GM21526 (cell line): ENCODE measurements around the gene CIDEA.

Source experiments
- ATAC-seq: cut with Tn5 transposase; IDR thresholded peaks from one replicate; pipeline ENCODE4 v1.9.1; 2021; ENCODE audit warnings: moderate library complexity; ENCODE audit not compliant: unreplicated experiment, low FRiP score

CIDEA gene

DNA sequence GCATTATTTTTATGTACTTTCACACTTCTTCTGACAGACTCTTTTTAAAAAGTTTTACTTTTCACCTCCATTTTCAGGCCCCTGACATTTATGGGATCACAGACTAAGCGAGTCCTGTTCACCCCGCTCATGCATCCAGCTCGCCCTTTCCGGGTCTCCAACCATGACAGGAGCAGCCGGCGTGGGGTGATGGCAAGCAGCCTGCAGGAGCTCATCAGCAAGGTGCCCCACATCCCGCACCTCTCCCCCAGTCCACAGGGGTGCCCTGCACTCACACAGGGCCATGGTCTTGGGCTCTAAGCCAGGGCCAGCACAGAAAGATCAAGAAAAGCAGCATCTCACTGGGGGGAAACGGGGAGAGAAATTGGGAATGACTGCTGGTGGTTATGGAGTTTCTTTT, 8.6 kb downstream of the CIDEA start:
- no peak for ATAC-seq

DNA sequence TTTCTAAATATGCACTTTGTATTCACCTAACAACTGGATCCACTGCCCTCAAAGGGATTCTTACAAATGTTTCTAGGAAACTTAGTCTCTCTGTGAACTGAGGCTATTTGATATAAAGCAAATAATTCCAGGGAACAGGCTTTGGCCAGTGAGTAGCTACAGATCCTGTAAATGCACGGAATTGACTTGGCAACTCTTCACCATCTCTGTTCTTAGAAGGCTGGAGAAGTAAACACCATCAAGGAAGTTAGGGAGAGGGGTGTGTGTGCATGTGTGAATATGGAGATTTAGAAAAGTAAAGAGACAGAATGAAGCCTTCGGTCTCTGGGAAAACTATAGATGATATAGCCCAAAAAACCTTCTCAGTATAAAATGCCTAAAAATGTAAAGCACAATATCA, 10.7 kb downstream of the CIDEA start:
- ATAC-seq = no peak

DNA sequence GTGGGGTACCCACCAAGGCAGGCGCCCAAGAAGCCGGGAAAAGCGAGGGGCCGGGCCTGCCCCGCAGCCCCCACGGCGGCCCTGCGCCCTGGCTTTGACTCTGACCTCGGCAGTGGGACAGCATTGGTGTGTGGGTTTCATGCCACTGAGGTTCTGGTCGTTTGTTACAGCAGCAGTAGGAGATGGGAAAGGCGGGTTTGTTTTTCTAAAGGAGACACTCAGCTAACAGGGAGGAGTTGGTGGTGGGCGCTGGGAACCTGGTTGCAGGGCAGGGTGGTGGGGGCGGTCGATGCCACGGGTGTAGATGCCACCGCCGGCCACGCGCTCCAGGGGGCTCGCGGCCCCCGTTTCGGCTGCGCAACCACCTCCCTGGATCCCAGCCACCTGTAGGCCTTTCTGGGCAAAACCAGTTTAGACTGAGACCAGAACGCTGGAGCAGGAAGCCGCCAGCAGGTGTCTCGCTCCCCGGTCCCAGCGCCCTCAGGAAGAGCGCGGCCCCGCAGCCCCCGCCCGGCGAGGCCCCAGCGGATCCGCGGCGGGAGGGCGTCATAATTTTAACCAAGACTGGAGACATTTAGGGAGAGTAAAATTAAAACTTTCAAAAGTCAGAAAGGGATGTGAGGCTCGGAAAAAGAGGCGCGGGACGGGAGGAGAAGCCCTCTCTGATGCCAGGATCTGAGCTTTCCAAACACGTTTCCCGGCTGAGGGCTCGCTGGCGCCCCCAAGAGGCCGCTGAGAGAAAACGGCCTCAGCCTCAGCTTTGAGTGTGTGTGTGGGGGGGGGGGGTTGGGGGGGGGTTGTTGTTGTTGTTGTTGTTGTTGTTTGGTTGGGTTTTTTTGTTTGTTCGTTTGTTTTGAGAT, 17.4 kb downstream of the CIDEA start:
- ATAC-seq = peak; percentile 71

DNA sequence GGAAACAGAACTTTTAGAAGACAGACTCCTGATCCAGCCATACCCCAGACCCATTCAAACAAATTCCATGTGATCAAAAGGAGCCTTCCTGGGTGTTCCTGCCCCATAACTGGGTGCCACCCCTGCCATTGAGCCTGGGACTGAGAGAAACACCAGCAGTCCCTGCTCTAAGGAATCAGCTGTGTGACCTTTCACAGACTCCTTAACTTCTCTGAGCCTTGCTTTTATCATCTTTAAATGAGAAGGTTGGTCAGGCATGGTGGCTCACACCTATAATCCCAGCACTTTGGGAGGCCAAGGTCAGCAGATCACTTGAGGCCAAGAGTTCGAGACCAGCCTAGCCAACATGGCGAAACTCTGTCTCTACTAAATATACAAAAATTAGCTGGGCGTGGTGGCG, 20.6 kb downstream of the CIDEA start:
- ATAC-seq = no peak

DNA sequence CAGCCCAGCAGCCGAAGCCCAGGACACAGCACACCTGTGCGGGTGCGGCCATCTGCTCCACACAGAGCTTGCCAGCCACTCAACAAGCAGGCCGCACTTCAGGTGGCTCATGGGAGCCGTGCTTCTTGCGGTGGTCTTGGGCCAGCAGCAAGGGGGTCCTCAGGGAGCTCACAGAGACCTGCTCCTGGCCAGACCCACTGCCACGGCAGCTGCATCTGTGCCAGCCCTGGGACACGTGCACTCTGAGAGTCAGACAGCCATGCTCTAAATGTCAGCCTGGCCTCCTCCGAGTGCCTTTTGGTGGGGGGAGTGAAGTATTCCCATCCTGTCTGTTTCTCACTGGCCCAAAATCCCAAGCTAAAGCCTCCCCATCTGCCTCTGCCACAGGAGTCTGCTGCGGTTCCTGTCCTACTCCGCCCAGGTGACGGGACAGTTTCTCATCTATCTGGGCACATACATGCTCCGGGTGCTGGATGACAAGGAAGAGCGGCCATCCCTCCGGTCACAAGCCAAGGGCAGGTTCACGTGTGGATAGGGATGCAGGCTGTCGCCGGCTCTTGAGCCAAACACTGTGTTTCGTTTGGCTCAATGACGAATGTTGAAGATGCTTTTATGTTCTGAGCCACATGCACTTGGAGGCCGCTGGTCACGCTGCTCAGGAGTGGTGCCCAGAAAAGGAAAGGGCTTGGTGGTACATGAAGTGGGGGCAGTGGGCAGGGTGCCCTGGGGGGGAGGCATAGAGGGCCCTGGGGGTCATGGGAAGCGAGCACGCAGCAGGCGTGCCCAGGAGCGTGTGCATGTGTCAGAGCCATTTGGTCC, 22.8 kb downstream of the CIDEA start:
- no peak for ATAC-seq

DNA sequence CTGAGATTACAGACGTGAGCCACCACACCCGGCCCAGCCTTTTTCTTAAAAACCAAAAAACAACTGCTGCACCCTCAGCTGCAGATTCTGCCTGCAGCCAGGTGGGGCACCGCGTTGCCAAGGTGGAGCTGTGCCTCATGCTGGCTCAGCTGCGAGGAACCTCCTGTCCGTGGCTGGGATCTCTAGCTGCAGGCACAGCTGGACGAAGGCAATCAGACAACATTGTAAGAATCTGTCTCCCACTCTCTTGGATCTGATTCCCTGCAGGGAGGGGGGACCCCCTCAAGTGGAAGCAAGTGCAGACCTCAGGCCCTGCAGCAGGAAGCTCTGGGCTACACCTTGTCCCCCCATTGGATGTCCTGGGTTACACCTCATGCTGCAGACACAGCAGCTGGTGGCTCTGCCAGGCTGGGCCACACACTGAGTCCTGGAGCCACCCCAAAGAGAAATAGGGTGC, 24.1 kb downstream of the CIDEA start:
- no peak for ATAC-seq

DNA sequence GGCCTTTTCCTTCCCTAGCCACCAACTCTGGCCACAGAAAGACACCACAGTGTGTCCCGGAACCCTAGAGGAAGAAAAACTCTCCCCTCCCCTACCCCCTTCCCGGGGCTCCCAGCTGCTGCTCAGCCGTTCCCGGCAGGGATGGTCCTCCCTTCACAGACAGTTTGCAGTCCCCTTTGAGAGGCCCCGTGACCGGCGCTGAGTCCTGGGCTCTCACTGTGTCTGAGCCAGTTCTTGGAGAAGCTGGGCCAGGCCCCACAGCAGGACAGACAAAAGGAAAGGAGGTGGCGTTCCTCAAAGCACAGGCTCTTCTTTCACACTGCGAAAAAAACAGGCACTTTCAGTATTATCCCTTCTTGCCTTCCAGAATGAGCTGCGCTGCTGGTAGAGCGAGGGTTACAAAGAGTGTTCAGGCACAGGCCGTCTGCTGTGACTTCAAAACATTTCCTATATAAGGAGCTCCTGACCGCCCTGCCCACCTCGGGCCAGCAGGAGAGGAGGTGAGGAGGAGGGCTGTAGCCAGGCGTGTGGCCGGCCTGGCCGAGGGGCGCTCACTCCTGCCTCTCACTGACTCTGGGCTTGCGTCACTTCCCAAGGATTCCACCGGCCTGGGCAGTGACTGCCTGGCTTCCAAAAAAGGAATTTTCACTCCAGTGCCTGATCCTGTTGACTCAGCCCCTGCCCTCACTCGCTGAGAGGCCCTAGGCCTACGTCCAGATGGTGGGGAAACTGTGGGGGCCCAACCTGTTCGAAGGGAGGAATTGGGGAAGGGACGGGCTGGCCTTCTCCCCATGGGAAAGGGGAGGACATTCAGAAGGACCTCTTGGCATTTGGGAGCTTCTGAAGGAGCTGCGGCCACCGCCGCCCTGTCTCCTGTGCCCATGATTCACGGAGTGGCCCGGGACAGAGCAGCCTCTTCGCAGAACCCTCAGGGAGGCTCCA, 24.9 kb downstream of the CIDEA start:
- no peak for ATAC-seq

DNA sequence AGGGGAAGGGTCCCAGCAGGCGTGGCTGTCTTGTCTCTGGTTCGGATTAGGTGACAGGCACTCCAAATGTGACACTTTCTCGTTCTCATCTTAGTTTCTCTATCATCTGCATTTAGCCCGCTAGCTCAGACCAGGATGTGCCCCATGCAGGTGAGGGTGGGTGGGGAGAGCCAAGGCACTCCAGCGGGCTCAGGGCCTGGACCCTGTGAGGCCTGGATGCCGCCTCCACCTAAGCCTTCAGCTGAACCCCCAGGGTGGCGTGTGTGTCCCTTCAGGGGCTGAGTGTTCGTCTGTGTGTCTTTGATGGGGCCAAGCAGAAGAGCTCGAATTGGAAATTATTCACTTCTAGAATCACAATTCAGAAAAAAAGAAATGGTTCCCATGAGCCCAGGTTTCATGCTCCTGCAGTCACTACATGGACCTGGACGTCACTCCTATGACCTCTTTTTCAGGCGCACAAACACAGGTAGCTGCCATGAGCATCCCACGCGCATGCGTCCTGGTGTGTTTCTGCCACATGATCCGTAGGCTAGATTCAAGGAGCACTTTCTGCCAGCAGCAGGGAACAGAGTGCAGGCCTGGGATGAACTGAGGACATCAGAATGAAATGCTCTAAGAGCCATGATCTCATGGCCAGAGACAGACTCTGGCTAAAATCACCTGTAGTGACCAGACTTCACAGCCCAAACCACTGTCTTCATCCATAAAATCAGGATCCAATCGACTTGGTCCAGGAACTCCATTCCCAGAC, 25.8 kb downstream of the CIDEA start:
- no peak for ATAC-seq

DNA sequence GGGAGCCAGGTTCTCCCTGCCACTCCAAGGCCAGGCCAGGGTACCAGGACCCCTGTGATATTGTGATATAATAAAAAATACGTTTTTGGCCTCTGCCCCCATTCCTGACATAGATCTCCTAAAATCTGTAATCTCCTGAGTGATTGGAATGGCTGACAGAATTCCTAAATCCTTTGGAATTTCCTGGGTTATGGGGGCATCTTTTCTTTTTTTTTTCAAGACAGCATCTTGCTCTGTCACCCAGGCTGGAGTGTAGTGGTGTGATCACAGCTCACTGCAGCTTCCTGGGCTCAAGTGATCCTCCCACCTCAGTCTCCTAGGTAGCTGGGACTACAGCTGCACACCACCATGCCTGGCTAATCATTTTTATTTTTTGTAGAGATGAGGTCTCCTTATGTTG, 27.7 kb downstream of the CIDEA start:
- no peak for ATAC-seq

DNA sequence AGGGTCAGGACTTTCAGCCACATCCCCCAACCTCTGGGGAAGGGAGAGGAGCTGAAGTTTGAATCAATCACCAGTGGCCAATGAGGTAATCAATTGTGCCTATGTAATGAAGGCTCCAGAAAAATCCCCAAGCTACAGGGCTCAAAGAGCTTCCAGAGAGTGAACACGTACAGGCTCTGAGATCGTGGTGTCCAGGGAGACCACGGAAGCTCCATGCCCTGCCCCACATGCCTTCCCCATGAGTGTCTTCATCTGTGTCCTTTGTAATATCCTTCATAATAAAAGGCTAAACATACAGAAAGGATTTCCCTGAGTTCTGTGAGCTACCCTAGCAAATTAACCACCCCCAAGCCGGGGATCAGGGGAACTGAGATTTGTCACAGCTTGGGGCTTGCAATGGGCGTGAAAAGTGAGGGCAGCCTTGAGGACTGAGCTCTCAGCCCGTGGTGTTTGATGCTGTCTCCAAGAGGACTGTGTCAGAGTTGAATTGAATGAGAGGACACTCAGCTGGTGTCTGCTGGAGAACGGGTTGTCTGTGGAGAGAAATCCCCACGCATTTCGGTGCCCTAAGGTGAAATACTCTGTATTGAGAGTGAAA, 28.4 kb downstream of the CIDEA start:
- ATAC-seq = no peak

DNA sequence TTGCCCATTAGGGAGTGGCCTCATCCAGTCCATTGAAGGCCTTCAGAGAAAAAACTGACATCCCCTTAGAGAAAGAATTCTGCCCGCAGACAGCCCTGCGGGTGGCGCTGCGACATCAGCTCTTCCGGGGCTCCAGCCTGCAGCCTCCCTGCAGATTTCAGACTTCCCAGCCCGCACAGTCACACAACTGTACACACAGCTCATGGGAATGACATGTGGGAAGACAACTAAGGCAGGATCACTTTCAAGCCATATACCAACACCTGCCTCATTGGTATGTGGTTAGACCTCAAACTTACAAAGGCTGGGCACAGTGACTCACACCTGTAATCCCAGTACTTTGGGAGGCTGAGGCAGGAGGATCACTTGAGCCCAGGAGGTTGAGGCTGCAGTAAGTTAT, 29.1 kb downstream of the CIDEA start:
- no peak for ATAC-seq

DNA sequence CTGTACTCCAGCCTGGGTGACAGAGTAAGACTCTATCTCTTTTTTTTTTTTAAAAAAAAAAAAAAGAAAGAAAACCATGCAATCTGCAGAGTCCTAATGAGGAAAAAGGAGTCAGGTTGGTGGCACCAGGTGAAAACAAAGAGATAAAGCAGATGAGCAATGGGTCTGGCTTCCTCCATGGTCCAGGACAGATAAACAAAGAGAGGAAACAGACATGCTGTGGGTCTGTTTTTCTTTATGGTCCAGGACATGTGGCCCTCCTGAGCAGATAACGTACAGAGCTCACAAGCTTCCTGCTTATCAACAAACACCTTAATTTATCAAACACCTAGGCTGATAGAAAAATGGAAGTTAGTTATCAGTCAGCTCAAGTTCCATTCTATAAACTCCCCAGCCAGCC, 29.5 kb downstream of the CIDEA start:
- no peak for ATAC-seq

DNA sequence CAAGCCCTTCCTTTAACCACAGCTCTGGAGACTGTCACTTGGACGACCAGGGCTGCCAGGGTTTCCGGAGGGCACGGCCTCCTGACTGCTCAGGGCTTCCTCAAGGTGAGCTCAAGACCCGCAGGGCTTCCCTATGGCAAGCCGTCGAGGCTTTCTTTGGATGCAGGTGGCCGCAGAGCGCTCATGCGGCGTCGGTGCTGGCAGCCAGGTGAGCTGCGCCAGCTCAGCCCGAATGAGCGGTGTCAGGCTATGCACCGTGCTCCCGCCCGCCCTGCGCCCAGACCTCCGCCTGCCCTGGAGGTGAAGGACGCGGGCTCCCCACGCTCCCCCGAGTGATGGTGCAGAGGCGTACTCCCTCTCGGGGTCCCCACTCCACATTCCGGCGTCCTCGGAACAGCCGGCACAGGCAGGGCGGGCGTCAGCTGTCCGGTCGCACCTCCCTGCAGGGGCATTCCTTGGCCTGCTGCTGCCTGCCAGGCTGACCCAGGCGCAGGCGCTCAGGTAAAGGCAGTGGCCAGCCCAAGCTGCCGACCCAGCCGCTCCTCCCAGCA, 33.0 kb downstream of the CIDEA start:
- ATAC-seq = no peak

DNA sequence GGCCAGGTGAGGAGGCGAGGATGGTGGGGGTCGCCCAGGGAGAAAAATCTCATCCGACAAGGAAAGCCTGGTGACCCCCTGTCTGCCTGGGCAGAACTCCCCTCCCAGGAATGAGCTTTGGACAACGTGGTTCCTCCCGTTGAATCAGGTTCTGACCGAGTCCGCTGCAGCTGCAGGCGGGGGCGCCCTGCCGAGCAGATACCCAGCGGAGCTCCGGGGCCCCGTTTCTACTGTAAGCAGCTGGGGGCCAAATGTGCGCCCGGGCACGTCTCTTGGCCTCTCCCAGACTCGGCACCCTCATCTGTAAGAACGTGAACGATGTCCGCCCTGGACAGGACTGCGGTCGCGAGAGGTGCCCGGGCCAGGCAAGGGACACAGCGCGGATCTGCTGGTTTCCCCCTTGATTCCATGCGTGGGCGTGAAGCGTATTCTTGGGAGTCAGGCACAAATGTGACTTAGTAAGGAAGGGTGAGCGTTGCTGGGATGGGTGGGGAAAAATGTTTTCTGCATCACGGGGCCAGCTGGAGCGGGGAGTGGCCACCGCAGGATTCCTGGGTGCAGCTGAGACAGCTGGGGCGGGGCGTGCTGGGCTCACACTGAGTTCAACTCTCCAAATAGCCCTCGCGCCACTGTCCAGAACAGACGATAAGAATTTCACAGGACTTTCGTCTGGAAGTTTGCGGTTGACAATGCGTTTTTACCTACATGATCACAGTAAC, 33.7 kb downstream of the CIDEA start:
- no peak for ATAC-seq

DNA sequence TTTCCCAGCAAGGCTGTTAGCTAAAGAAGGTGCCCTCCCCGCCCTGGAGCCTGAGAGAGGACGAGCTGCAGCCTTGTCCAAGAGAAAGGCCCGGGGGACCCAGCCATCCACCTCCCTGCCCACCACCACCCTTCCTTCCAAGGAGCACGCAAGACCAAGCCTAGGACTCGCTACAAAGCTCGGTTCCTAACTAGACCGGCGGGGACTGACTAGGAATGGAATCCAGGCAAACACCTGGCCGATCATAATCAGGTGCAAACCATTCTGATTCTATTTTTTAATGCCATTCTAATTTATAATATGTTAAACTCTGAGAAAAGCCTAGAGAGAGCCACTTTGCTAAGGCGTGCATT, 34.2 kb downstream of the CIDEA start:
- no peak for ATAC-seq

DNA sequence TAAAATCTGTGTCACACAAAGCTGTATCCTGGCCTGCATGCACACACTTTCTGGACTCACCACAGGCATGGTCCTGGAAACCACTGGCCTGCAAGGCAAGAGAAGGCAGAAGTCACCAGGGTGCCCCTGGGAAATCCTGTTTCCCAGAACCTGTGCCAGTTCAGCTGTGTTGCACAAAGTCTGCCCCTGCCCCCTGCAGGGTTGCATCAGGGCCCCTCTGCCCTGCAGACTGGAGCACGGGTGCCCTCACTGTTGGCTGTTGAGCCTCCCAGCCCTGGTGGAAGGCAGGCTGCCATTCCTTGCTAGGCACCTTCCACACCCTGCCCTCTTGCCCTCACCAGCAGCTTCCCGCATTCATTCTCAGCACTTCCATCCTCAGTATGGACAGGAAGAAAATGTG, 35.9 kb downstream of the CIDEA start:
- no peak for ATAC-seq

DNA sequence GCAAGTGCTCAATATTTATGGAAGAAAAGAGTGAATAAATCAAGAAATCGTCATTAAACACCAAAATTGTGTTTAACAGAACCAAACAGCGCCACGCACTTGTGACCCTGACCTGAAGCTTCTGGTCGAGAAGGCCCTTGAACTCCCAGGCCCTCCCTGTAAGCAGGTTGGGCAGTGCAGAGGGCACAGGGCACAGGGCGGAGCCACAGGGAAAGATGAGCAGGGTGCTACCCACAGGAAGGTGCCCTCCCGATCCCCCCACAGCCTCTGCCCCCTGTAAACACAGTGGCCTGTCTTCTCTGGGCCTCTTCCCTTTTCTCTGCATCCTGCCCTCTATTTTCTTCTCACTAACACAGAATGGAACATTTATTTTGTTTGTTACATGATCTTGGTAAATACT, 37.0 kb downstream of the CIDEA start:
- no peak for ATAC-seq

DNA sequence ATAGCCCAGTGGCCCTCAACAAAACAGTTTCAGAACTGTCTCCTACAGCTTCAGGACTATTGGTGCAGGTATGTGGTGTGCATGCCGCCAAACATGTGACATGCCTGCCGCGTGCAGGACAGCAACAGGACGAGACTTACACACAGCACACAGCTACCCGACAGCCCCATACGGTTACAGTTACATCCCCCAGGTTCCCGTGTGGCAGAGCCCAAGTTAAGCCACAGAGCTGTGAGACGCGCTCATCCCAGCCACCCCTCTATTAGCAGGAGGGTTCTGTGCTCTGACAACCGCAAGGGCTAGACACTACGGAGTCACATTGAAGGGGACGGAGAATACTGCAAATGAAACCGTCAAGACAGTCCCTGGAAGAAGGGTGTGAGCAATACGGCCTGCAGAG, 37.5 kb downstream of the CIDEA start:
- no peak for ATAC-seq

DNA sequence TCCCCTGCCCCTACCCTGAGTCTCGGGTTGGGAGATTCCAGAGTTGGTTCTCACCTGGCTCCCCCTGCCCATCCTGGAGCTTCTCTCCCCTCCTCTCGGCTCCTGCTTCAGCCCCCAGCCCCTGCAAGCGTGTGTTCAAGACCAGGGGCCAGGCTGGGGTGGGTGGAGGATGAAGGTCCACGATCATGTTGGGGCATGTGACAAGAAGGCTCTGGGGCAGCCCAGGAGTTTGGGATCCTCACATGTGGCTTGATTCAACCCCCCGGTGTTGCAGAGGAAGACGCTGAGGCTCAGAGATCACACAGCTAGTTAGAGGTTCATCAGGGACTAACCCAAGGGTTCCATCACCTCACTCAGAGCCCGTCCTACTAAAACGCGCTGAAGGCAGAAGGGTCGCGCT, 39.7 kb downstream of the CIDEA start:
- ATAC-seq = no peak
